Esophagus muscularis mucosa (tissue), 3 donors: ENCODE data around the gene LSS.

Source experiments
- POLR2A ChIP-seq: fragments of 450-650 bp; IDR thresholded peaks from one replicate; pipeline ENCODE4 v1.6.1; 2017; ENCODE audit warnings: antibody characterized with exemption, moderate library complexity, mild to moderate bottlenecking, low read depth
- POLR2AphosphoS5 ChIP-seq, 2 donors: sonication (generic); formaldehyde crosslinking; IDR thresholded peaks; one replicate each; pipeline ENCODE4 v1.6.1; 2017; ENCODE audit warnings: antibody characterized with exemption in 2 of 2
- TF ChIP-seq, protein P1 (sequence below), 3 experiments: fragments of 200-600 bp in 2 of 3; fragments of 450-650 bp in 1 of 3; sonication (generic) in 2 of 3; IDR thresholded peaks; one replicate each; pipeline ENCODE4 v1.5.1; 2017 to 2019; ENCODE audit warnings: antibody characterized with exemption in 3 of 3, mild to moderate bottlenecking in 2 of 3, moderate library complexity in 1 of 3

DNA sequence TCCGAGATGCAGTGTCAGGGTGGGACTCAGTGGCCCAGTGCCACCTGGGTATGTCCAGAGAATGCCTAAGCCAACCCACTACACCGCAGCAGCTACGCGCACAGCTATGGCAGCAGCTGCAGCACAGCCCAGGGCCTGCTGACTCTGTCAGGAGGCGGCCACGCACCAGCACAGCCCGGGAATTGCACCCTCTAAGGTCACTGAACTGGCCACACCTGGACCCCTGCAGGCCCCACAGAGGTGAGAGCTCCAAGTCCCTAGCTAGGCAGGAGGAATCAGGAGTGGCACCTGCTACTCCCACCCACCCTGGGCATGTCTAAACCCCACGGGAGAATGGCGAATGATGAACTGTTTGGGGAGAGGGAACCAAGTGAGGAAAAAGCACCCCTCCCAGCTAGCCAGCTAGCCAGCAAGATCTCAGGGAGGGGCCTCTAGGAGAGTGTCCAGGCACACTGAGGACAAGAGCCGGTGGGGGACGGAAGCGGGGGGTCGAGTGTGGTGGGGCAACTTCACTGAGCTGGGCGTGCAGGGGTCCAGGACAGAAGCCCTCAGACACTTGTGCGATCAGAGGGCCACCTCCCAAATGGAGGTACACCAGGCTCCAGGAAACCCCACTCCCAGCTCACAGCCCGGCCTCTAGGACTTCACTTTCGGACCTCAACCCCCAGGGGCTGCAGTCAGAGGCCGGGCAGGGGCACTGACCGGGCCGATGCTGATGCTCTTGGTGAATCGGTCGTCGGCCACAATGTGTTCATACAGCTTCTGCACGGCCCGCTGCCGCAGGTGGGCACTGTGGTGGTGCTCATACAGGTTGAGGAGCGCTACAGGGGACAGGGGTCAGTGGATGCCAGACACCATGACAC lies 13.9 kb downstream of the LSS start:
- TF ChIP-seq POLR2A, result no peak
- TF ChIP-seq, protein P1, sequence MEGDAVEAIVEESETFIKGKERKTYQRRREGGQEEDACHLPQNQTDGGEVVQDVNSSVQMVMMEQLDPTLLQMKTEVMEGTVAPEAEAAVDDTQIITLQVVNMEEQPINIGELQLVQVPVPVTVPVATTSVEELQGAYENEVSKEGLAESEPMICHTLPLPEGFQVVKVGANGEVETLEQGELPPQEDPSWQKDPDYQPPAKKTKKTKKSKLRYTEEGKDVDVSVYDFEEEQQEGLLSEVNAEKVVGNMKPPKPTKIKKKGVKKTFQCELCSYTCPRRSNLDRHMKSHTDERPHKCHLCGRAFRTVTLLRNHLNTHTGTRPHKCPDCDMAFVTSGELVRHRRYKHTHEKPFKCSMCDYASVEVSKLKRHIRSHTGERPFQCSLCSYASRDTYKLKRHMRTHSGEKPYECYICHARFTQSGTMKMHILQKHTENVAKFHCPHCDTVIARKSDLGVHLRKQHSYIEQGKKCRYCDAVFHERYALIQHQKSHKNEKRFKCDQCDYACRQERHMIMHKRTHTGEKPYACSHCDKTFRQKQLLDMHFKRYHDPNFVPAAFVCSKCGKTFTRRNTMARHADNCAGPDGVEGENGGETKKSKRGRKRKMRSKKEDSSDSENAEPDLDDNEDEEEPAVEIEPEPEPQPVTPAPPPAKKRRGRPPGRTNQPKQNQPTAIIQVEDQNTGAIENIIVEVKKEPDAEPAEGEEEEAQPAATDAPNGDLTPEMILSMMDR (IDR thresholded peaks at IDR 0.05), result no peak
- no peak for TF ChIP-seq POLR2AphosphoS5 (IDR thresholded peaks at IDR 0.05)
